ENCODE data around the gene BTBD1. TPM values are rescaled to one million over a fixed set of nuclear protein-coding genes. Genes with fewer than 3 reads are reported as not detected.

The BTBD1 gene
- polyA plus RNA-seq, 2 of the 4 experiments (the other 2 are of a cell fraction), result 53.1 to 95.8 TPM

- TF ChIP-seq REST (IDR thresholded peaks at IDR 0.05) (peak; percentile 79), MYC (IDR thresholded peaks at IDR 0.05; ENCODE audit: borderline replicate concordance, low read length) (no peak), FOSL2 (IDR thresholded peaks at IDR 0.05) (no peak), FOSL2 (CRISPR knock-in tag; IDR thresholded peaks at IDR 0.05) (0 out of 2 replicates have a peak, but pooled peaks have one; percentile 16), USF2 (IDR thresholded peaks at IDR 0.05) (peak; percentile 57), ZNF302 (CRISPR knock-in tag; IDR thresholded peaks at IDR 0.05) (peak; percentile 91), GATA3 (IDR thresholded peaks at IDR 0.05; ENCODE audit: borderline replicate concordance) (no peak; the same call in 1 of the 2 replicates), RNF2 (IDR thresholded peaks at IDR 0.05; ENCODE audit: borderline replicate concordance, low read depth) (no peak), EHF (CRISPR knock-in tag; IDR thresholded peaks at IDR 0.05) (peak; percentile 93), POLR2AphosphoS2 (conservative IDR thresholded peaks at IDR 0.05; ENCODE audit: low read length) (no peak), KDM5A (IDR thresholded peaks at IDR 0.05) (no peak; the same call in 1 of the 2 replicates), CTCF (IDR thresholded peaks at IDR 0.05) (no peak), FOXS1 (CRISPR knock-in tag; IDR thresholded peaks at IDR 0.05) (peak; percentile 72; the same call in 1 of the 2 replicates), KDM1A (IDR thresholded peaks at IDR 0.05; ENCODE audit: low read depth) (no peak), ESRRA (IDR thresholded peaks at IDR 0.05; ENCODE audit: borderline replicate concordance, low read length) (no peak), HEYL (CRISPR knock-in tag; IDR thresholded peaks at IDR 0.05) (peak; percentile 95), BHLHE40 (IDR thresholded peaks at IDR 0.05; ENCODE audit: low read depth, low read length) (no peak), NR3C1 (IDR thresholded peaks at IDR 0.05) (no peak), TFCP2L1 (CRISPR knock-in tag; IDR thresholded peaks at IDR 0.05) (peak; percentile 88), E2F6 (IDR thresholded peaks at IDR 0.05; ENCODE audit: borderline replicate concordance, low read depth) (peak; percentile 100), EHMT2 (IDR thresholded peaks at IDR 0.05; ENCODE audit: low read depth) (no peak), POLR2A (IDR thresholded peaks at IDR 0.05; ENCODE audit: low read length) (peak; percentile 45; the same call in 1 of the 2 replicates), ATOH8 (CRISPR knock-in tag; IDR thresholded peaks at IDR 0.05; ENCODE audit: low read depth) (peak; percentile 96), RCOR1 (IDR thresholded peaks at IDR 0.05; ENCODE audit: low read depth, low read length) (no peak), PHF8 (IDR thresholded peaks at IDR 0.05; ENCODE audit: borderline replicate concordance, low read depth) (peak; percentile 48; the same call in 1 of the 2 replicates), HMGXB4 (CRISPR knock-in tag; IDR thresholded peaks at IDR 0.05; ENCODE audit: borderline replicate concordance) (peak; percentile 82; the same call in 1 of the 2 replicates), CHD4 (IDR thresholded peaks at IDR 0.05; ENCODE audit: borderline replicate concordance) (no peak), CBX8 (IDR thresholded peaks at IDR 0.05) (no peak), JUN (IDR thresholded peaks at IDR 0.05) (peak; percentile 60 to 87; a peak in 4 of 5 replicates), NPAS2 (CRISPR knock-in tag; IDR thresholded peaks at IDR 0.05; ENCODE audit: borderline replicate concordance) (peak; percentile 65; the same call in 1 of the 2 replicates), TP53 (CRISPR knock-in tag; IDR thresholded peaks at IDR 0.05) (peak; percentile 61; the same call in 1 of the 2 replicates), JUNB (IDR thresholded peaks at IDR 0.05) (no peak)
- TF ChIP-seq, protein P1, sequence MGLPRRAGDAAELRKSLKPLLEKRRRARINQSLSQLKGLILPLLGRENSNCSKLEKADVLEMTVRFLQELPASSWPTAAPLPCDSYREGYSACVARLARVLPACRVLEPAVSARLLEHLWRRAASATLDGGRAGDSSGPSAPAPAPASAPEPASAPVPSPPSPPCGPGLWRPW (IDR thresholded peaks at IDR 0.05), result no peak
Measured at GRCh38 chr15:82985688-82986441, 81.2 kb downstream of the BTBD1 start, which contains the start of gene RAMAC (continued).

Measured in A549 (cell line).